Spleen (tissue), 11 donors: ENCODE measurements around the gene PHEX. TPM values are rescaled to one million over a fixed set of nuclear protein-coding genes. Genes with fewer than 3 reads are reported as not detected.

Experiments used
- DNase-seq: peaks from one replicate; pipeline ENCODE4 v3.0.0-alpha.2; 2020
- H3K27ac ChIP-seq, 8 donors: fragments of 200-600 bp; sonication (generic) in 7 of 8; 1 replicate in 4 of 8; 2 replicates in 4 of 8; pipeline versions ENCODE4 v1.5.0 to v1.8.0; 2016 to 2021; ENCODE audit warnings: inconsistent platforms in 4 of 8, mild to moderate bottlenecking in 4 of 8, moderate library complexity in 1 of 8
- H3K27me3 ChIP-seq, 7 donors: fragments of 200-600 bp; sonication (generic) in 6 of 7; replicated peaks in 1 of 7; 1 replicate in 4 of 7; 2 replicates in 3 of 7; pipeline versions ENCODE4 v1.5.0 to v1.8.0; 2016 to 2021; ENCODE audit warnings: inconsistent platforms in 3 of 7, mild to moderate bottlenecking in 1 of 7
- H3K36me3 ChIP-seq, 6 donors: fragments of 200-600 bp; sonication (generic) in 5 of 6; 1 replicate in 4 of 6; 2 replicates in 2 of 6; pipeline versions ENCODE4 v1.5.0 to v1.8.0; 2016 to 2021; ENCODE audit warnings: inconsistent platforms in 2 of 6
- H3K4me1 ChIP-seq, 6 donors: fragments of 200-600 bp; sonication (generic) in 5 of 6; 1 replicate in 3 of 6; 2 replicates in 3 of 6; pipeline versions ENCODE4 v1.5.0 to v1.8.0; 2016 to 2021; ENCODE audit warnings: inconsistent platforms in 3 of 6
- H3K4me3 ChIP-seq, 8 donors: fragments of 200-600 bp; sonication (generic) in 7 of 8; 1 replicate in 4 of 8; 2 replicates in 4 of 8; pipeline versions ENCODE4 v1.5.0 to v1.8.0; 2016 to 2021; ENCODE audit warnings: inconsistent platforms in 4 of 8, mild to moderate bottlenecking in 4 of 8, moderate library complexity in 2 of 8
- H3K9me3 ChIP-seq, 8 donors: fragments of 200-600 bp; sonication (generic) in 7 of 8; 1 replicate in 4 of 8; 2 replicates in 4 of 8; pipeline versions ENCODE4 v1.5.0 to v1.8.0; 2016 to 2021; ENCODE audit warnings: inconsistent platforms in 4 of 8
- POLR2A ChIP-seq, 3 donors: fragments of 450-650 bp; IDR thresholded peaks; one replicate each; pipeline ENCODE4 v1.5.1; 2017; ENCODE audit warnings: antibody characterized with exemption in 3 of 3, mild to moderate bottlenecking in 1 of 3
- POLR2AphosphoS5 ChIP-seq, 3 donors: sonication (generic); formaldehyde crosslinking; IDR thresholded peaks; one replicate each; pipeline ENCODE4 v1.5.1; 2017; ENCODE audit warnings: antibody characterized with exemption in 3 of 3
- WGBS, 5 donors: extraction: QIAGEN DNeasy Blood & Tissue Kit in 3 of 5; methylation state at CpG; one replicate each; pipeline versions ENCODE4 v1.1.5 to v1.1.7; 2013 to 2018; 5-methylcytosine and 5-hydroxymethylcytosine counted together
- intact Hi-C: fragments of 100-400 bp; cut with DNase I; formaldehyde crosslinking; loops from one replicate; pipeline ENCODE4 v1.15.0; 2023; ENCODE audit warnings: low total_unique reads
- polyA plus RNA-seq, 3 donors: library from polyadenylated mRNA; stranded (reverse); fragments of 200-250 nt; gene quantifications; one replicate each; pipeline ENCODE4 v1.2.1, GENCODE V29; 2013
- total RNA-seq, 7 donors: library from RNA; depleted of rRNA in 3 of 7; stranded (reverse); fragments of >200 nt in 3 of 7; fragmentation: NEBNext Ultra II Directional in 4 of 7; extraction: Animal tissue kit (Norgen Biotek cat#: 25700) in 4 of 7; gene quantifications; one replicate each; pipeline versions ENCODE4 v1.1.0 to v1.2.1, GENCODE V29; 2016 to 2021
- TF ChIP-seq, protein P1 (sequence below), 11 experiments: fragments of 200-600 bp in 7 of 11; fragments of 450-650 bp in 4 of 11; sonication (generic) in 4 of 11; IDR thresholded peaks in 8 of 11; conservative IDR thresholded peaks in 3 of 11; 1 replicate in 7 of 11; 2 replicates in 4 of 11; pipeline versions ENCODE4 v1.4.0 to v1.8.0; 2016 to 2021; ENCODE audit warnings: antibody characterized with exemption in 11 of 11, inconsistent platforms in 4 of 11, mild to moderate bottlenecking in 1 of 11
- donor health status: healthy with polysubstance abuse.
- donor health status: DM: no; HTN: no; CAD: no; lungs with moderate emphysema.
- donor health status: DM: no; HTN: no; CAD: no.
- donor health status: Bipolar disorder and iron deficiency.
- donor health status: healthy.
- donor health status: DM: no; HTN: no; CAD: no.
- donor health status: DM: yes; HTN: yes; CAD: no.

Gene PHEX
- total and polyA plus RNA-seq, 10 donors, result 0.13 to 1.5 (median 0.54) TPM

DNA sequence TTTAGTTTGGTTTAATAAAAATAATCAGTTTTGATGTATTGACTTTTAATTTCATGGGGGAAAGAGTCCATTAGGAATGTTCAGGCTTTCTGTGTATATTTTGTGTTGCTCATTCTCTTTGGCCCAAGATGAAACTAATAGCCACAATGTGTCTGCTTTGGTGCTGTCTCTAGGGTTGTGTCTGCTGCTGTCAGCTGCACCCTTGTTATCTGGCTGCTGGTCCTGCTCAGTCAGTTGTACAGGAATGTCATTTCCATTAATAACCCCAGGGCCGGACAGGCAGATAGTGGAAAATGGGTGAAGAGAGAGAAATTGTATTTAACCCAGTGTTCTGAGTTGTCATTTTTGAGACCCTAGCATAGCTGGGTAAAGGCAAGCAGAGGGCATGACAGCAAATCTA lies 115.1 kb downstream of the PHEX start:
- 50 to 92% (median 73%) methylated on average over 1 of the region's 1 CpG for WGBS, 5 donors
- Histone ChIP-seq H3K36me3 (no peaks in the 10 kb centered on the region), H3K4me1 (no peaks in the 10 kb centered on the region), H3K9me3 (no peaks in the 10 kb centered on the region), H3K4me3 (no peak overlapping the region), H3K27me3 (no peaks in the 10 kb centered on the region), H3K27ac (no peak overlapping the region)
- TF ChIP-seq POLR2A (IDR thresholded peaks at IDR 0.05), result no peak
- TF ChIP-seq, protein P1, sequence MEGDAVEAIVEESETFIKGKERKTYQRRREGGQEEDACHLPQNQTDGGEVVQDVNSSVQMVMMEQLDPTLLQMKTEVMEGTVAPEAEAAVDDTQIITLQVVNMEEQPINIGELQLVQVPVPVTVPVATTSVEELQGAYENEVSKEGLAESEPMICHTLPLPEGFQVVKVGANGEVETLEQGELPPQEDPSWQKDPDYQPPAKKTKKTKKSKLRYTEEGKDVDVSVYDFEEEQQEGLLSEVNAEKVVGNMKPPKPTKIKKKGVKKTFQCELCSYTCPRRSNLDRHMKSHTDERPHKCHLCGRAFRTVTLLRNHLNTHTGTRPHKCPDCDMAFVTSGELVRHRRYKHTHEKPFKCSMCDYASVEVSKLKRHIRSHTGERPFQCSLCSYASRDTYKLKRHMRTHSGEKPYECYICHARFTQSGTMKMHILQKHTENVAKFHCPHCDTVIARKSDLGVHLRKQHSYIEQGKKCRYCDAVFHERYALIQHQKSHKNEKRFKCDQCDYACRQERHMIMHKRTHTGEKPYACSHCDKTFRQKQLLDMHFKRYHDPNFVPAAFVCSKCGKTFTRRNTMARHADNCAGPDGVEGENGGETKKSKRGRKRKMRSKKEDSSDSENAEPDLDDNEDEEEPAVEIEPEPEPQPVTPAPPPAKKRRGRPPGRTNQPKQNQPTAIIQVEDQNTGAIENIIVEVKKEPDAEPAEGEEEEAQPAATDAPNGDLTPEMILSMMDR (IDR thresholded peaks at IDR 0.05 in 8 of 11, conservative IDR thresholded peaks at IDR 0.05 in 3 of 11), result no peak
- DNase-seq, result no peak
- intact Hi-C loops, result no loop called here

DNA sequence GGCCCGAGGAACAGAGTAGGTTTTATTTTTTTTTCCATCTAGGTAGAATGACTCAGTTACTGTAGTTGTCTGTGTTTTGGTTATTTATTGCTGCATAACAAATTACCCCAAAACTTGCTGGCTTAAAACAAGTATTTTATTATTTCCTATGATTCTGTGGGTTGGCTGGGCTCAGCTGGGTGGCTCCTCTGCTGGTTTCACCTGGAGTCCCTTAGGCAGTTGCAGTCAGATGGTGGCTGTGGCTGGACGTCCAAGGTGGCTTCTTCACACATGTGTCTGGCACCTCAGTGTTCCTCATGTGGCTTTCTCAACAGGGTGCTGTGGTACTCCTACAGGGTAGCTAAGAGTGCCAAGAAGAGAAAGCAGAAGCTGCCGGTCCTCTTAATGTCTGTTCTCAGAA lies 115.8 kb downstream of the PHEX start:
- Histone ChIP-seq H3K27me3 (no peaks in the 10 kb centered on the region), H3K9me3 (no peaks in the 10 kb centered on the region), H3K27ac (no peak overlapping the region), H3K36me3 (no peaks in the 10 kb centered on the region), H3K4me1 (no peaks in the 10 kb centered on the region), H3K4me3 (no peak overlapping the region)
- 73 to 97% (median 79%) methylated on average over 3 of the region's 3 CpGs for whole genome bisulfite sequencing, 5 donors
- TF ChIP-seq, protein P1 (IDR thresholded peaks at IDR 0.05 in 8 of 11, conservative IDR thresholded peaks at IDR 0.05 in 3 of 11), result no peak
- no peak for TF ChIP-seq POLR2A (IDR thresholded peaks at IDR 0.05)
- no peak for TF ChIP-seq POLR2AphosphoS5 (IDR thresholded peaks at IDR 0.05)
- intact Hi-C loops, result no loop called here
- no peak for DNase-seq

DNA sequence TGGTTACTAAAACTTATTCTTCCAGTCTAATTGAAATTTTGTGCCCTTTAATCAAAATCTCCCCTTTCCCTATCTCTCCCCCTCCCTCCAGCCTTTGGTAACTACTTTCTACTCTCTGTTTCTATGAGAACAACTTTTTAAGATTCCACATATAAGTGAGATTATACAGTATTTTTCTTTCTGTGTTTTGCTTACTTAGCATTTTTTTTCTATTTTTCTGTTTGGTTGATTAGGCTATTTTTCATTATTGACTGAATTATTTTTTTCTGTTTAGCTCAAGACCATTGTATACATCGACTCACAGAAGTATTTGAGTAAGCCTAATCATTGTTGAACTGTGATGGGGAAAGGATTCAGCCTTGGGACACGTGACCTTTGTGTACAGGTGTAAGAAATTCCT lies 116.4 kb downstream of the PHEX start:
- Histone ChIP-seq H3K27me3 (no peaks in the 10 kb centered on the region), H3K9me3 (no peaks in the 10 kb centered on the region), H3K27ac (no peak overlapping the region), H3K4me1 (no peaks in the 10 kb centered on the region), H3K4me3 (no peak overlapping the region), H3K36me3 (no peaks in the 10 kb centered on the region)
- TF ChIP-seq, protein P1 (IDR thresholded peaks at IDR 0.05 in 8 of 11, conservative IDR thresholded peaks at IDR 0.05 in 3 of 11), result no peak
- TF ChIP-seq POLR2AphosphoS5 (IDR thresholded peaks at IDR 0.05), result no peak
- TF ChIP-seq POLR2A (IDR thresholded peaks at IDR 0.05), result no peak
- DNase-seq, result no peak
- intact Hi-C loops, result no loop called here
- 60 to 94% (median 87%) methylated on average over 2 of the region's 2 CpGs for WGBS, 5 donors

DNA sequence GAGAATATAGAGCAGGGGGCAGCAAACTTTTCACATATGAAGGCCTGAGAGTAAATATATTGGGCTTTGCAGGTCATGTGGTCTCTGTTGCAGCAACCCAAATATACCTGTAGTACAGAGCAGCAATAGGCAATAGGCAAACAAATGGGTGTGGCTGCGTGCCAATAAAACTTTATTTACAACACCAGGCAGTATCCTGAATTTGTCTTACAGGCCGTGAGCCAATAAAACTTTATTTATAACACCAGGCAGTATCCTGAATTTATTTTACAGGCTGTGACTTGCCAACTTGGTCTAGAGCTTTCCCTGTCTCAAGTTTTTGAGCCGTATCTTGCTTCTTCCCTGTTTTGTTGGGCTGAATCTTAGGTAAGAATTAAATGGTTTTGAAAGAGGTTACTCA lies 118.2 kb downstream of the PHEX start:
- H3K4me1 ChIP-seq, result no peaks in the 10 kb centered on the region
- no peak overlapping the region for H3K4me3 ChIP-seq
- no peaks in the 10 kb centered on the region for H3K9me3 ChIP-seq
- H3K27me3 ChIP-seq, result peaks cover 0 to 8% (median 0%) of the 10 kb centered on the region in 7 donors
- no peak for DNase-seq
- H3K36me3 ChIP-seq, result no peaks in the 10 kb centered on the region
- TF ChIP-seq, protein P1 (IDR thresholded peaks at IDR 0.05 in 8 of 11, conservative IDR thresholded peaks at IDR 0.05 in 3 of 11), result no peak
- no peak for TF ChIP-seq POLR2A (IDR thresholded peaks at IDR 0.05)
- TF ChIP-seq POLR2AphosphoS5 (IDR thresholded peaks at IDR 0.05), result no peak
- WGBS, 5 donors, result 38 to 94% (median 75%) methylated on average over 3 of the region's 3 CpGs
- no peak overlapping the region for H3K27ac ChIP-seq
- intact Hi-C loops, result no loop called here
